GM10847 (cell line): ENCODE results near the gene CSF3.

Source experiments
- POLR2A ChIP-seq: IDR thresholded peaks from 2 replicates; pipeline ENCODE4 v1.6.1; 2011; ENCODE audit not compliant: insufficient read length; ENCODE audit errors: extremely low read depth

The CSF3 gene

DNA sequence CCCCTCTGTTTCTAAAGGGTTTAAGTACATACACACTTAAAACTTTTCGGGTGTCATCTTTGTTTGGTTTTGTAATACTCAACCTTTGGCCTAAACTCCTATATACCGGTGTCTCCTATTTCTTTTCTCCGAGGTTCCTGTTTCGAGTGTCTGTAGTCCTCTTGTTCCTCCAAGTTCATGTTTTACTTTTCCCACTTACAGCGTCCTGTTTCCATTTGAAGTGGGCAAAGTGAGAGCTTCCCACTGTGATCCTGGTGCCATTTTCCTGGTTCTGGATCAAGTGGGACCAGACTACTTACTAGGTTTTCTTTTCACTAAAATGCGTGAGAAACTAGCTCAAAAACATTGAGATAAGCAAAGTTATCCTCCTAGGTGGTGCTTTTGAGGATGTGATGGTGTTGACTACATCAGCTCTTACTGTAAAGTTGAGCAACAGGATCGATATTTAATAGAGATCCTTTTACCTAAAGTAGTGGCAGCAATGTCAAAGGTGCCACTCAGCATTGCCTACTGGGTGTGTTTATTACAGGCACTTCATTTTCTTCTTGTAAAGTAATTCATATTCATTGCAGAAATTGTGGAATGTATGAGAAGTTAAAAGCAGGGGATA lies 33.4 kb upstream of the CSF3 start:
- TF ChIP-seq POLR2A: no peak

- no peak for TF ChIP-seq POLR2A
Measured at GRCh38 chr17:39988206-39988810, 26.9 kb upstream of the CSF3 start.

GRCh38 chr17:39994448-39994847 lies 20.8 kb upstream of the CSF3 start:
- TF ChIP-seq POLR2A: no peak

- TF ChIP-seq POLR2A: no peak
Measured at GRCh38 chr17:39995438-39995837, 19.8 kb upstream of the CSF3 start.

DNA sequence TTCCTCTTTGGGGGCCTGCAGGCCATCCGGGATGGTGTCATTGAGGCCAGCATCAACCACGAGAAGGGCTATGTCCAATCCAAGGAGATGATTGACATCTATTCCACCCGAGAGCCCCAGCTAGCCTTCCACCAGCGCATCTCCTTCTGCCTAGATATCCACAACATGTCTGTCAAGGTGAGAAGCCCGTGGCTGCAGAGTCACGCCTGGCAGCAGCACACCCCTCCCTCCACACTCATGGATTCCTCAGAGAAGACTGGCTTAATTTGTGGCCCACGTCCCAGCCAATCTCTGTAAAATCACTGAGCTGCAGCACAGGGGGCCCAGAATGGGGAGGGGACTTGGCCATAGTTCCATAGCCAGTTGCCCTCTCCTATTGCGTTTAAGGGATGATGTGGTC lies 19.1 kb upstream of the CSF3 start:
- TF ChIP-seq POLR2A: no peak

GRCh38 chr17:39996800-39997199 lies 18.4 kb upstream of the CSF3 start:
- no peak for TF ChIP-seq POLR2A

DNA sequence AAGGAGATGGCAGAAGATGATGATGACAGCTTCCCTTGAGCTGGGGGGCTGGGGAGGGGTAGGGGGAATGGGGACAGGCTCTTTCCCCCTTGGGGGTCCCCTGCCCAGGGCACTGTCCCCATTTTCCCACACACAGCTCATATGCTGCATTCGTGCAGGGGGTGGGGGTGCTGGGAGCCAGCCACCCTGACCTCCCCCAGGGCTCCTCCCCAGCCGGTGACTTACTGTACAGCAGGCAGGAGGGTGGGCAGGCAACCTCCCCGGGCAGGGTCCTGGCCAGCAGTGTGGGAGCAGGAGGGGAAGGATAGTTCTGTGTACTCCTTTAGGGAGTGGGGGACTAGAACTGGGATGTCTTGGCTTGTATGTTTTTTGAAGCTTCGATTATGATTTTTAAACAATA lies 17.7 kb upstream of the CSF3 start:
- TF ChIP-seq POLR2A: no peak

DNA sequence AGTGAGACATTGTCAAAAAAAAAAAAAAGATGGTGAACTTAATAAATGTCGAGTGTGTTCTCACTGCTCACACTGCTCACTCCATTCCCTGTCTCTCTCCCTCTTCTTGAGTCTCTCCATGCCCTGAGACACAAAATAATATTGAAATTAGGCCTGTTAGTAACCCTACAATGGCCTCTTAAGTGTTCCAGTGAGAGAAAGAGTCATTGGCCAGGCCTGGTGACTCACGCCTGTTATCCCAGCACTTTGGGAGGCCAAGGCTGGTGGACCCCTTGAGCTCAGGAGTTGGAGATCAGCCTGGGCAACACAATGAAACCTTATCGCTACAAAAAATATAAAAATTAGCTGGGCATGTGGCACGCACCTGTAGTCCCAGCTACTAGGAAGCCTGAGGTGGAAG lies 16.2 kb upstream of the CSF3 start:
- no peak for TF ChIP-seq POLR2A

DNA sequence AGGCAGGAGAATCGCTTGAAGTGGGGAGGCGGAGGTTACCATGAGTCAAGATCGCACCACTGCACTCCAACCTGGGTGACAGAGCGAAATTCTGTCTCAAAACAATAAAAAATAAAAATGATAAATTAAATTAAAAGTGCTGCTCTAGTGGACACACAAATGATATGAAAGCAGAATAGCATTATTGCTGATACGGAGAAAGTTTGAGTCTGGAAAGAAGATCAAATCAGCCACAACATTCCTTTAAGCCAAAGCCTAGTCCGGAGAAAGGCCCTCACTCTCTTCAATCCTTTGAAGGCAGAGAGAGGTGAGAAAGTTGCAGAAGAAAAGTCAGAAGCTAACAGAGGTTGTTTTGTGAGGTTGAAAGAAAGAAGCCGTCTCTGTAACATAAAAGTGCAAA lies 15.1 kb upstream of the CSF3 start:
- no peak for TF ChIP-seq POLR2A

GRCh38 chr17:40004072-40004471 lies 11.2 kb upstream of the CSF3 start:
- no peak for TF ChIP-seq POLR2A

- TF ChIP-seq POLR2A: no peak
Measured at GRCh38 chr17:40004712-40005111, 10.5 kb upstream of the CSF3 start.

DNA sequence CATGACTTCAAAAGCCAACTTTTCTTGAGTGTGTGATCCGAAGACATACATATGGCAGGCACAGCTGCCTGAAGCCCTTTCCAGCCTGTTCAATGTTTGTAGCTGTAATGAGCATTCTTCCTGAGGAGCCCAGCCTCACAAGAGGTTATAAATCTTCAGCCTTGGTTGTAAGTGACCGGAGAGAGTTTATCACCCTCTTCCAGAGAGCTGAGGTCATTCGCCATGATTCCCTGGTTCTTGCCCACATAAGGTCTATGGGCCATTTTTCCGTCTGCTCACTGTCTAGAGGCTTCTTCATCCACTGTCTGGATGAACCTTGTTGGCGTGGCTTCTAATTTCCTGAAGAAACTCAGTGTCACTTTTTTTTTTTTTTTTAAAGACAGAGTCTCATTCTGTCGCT lies 9.7 kb upstream of the CSF3 start:
- no peak for TF ChIP-seq POLR2A

GRCh38 chr17:40014375-40014980 lies 762 bp upstream of the CSF3 start:
- TF ChIP-seq POLR2A: no peak

DNA sequence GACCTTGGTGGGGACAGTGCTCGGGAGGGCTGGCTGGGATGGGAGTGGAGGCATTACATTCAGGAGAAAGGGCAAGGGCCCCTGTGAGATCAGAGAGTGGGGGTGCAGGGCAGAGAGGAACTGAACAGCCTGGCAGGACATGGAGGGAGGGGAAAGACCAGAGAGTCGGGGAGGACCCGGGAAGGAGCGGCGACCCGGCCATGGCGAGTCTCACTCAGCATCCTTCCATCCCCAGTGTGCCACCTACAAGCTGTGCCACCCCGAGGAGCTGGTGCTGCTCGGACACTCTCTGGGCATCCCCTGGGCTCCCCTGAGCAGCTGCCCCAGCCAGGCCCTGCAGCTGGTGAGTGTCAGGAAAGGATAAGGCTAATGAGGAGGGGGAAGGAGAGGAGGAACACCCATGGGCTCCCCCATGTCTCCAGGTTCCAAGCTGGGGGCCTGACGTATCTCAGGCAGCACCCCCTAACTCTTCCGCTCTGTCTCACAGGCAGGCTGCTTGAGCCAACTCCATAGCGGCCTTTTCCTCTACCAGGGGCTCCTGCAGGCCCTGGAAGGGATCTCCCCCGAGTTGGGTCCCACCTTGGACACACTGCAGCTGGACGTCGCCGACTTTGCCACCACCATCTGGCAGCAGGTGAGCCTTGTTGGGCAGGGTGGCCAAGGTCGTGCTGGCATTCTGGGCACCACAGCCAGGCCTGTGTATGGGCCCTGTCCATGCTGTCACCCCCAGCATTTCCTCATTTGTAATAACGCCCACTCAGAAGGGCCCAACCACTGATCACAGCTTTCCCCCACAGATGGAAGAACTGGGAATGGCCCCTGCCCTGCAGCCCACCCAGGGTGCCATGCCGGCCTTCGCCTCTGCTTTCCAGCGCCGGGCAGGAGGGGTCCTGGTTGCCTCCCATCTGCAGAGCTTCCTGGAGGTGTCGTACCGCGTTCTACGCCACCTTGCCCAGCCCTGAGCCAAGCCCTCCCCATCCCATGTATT lies 1.1 kb downstream of the CSF3 start:
- TF ChIP-seq POLR2A: no peak

DNA sequence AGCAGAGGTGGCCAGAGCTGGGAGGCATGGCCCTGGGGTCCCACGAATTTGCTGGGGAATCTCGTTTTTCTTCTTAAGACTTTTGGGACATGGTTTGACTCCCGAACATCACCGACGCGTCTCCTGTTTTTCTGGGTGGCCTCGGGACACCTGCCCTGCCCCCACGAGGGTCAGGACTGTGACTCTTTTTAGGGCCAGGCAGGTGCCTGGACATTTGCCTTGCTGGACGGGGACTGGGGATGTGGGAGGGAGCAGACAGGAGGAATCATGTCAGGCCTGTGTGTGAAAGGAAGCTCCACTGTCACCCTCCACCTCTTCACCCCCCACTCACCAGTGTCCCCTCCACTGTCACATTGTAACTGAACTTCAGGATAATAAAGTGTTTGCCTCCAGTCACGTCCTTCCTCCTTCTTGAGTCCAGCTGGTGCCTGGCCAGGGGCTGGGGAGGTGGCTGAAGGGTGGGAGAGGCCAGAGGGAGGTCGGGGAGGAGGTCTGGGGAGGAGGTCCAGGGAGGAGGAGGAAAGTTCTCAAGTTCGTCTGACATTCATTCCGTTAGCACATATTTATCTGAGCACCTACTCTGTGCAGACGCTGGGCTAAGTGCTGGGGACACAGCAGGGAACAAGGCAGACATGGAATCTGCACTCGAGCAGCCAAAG lies 2.3 kb downstream of the CSF3 start:
- TF ChIP-seq POLR2A: no peak
